ENCODE data around the gene NSFL1C. TPM values are rescaled to one million over a fixed set of nuclear protein-coding genes. Genes with fewer than 3 reads are reported as not detected.

NSFL1C gene
- total and polyA plus RNA-seq, 2 experiments from 2014 or later = 48.9 to 92.2 TPM

GRCh38 chr20:1503564-1504227 is 37.0 kb upstream of the NSFL1C start:
- Histone ChIP-seq H3K27ac (ENCODE audit: low read depth) (no peak overlapping the region), H2AFZ (no peak overlapping the region), H3K4me3 (no peak overlapping the region), H3F3A (replicated peaks; ENCODE audit: low read depth) (no peaks in the 10 kb centered on the region), H3K36me3 (ENCODE audit: insufficient read depth) (no peaks in the 10 kb centered on the region), H3K79me2 (replicated peaks; ENCODE audit: insufficient read depth) (no peaks in the 10 kb centered on the region), H3K4me1 (ENCODE audit: insufficient read depth) (no peaks in the 10 kb centered on the region), H3K27me3 (ENCODE audit: insufficient read depth) (no peaks in the 10 kb centered on the region), H4K20me1 (replicated peaks; ENCODE audit: insufficient read depth) (no peaks in the 10 kb centered on the region), H3K4me2 (no peak overlapping the region), H3K9me2 (ENCODE audit: insufficient read depth) (peaks cover 9% of the 10 kb centered on the region; the same call in 1 of the 2 replicates)
- ATAC-seq (peak; percentile 93), DNase-seq (ENCODE audit: low spot score) (peak; percentile 94)
- Mint-ChIP-seq H3K4me3 (no peak overlapping the region), H3K9me3 (peaks cover 13% of the 10 kb centered on the region), H3K27ac (no peak overlapping the region), H3K4me1 (peaks cover 7% of the 10 kb centered on the region), H3K36me3 (ENCODE audit: low read depth) (peaks cover 6% of the 10 kb centered on the region), H3K27me3 (ENCODE audit: insufficient read depth, low read depth, poor library complexity) (peaks cover 10% of the 10 kb centered on the region)
- TF ChIP-seq CTCF (conservative IDR thresholded peaks at IDR 0.05; ENCODE audit: low read depth in 2 of 2) (peak; percentile 98 to 99), ZNF331 (CRISPR knock-in tag; IDR thresholded peaks at IDR 0.05; ENCODE audit: low read depth) (no peak), NANOG (IDR thresholded peaks at IDR 0.05; ENCODE audit: borderline replicate concordance) (no peak), ZNF462 (CRISPR knock-in tag; IDR thresholded peaks at IDR 0.05) (peak; percentile 24; the same call in 1 of the 2 replicates), CREB1 (CRISPR knock-in tag; IDR thresholded peaks at IDR 0.05; ENCODE audit: low read depth) (peak; percentile 70)
